IMR-90 (cell line): Measurements from ENCODE around the gene SMARCAD1. TPM values are rescaled to one million over a fixed set of nuclear protein-coding genes. Genes with fewer than 3 reads are reported as not detected.

Experiments
- ATAC-seq: fragments of 200-7000 bp; cut with Tn5 transposase; 2 replicates; pipeline ENCODE4 v1.9.1; 2020; ENCODE audit warnings: low read depth, mild to moderate bottlenecking, moderate library complexity
- BruUV-seq: library from RNA; stranded (reverse); fragments of 400-500 nt; replicated peaks from 2 replicates; lab custom pipeline; 2021; lab: Mats Ljungman, UMichigan
- CTCF ChIA-PET: fragments of 300-600 bp; formaldehyde crosslinking; extraction: SDS; loops from one replicate; lab custom pipeline; 2021; ENCODE audit warnings: antibody characterized with exemption; lab: Yijun Ruan, JAX
- POLR2A ChIA-PET: fragments of 300-600 bp; sonication (Branson Sonifier 250); formaldehyde crosslinking; loops from one replicate; lab custom pipeline; 2022; ENCODE audit warnings: antibody characterized with exemption; ENCODE audit not compliant: unreplicated experiment; lab: Charles Lee
- DNase-seq: peaks from one replicate; pipeline ENCODE4 v3.0.0; 2013
- H2AFZ ChIP-seq: replicated peaks from 2 replicates; pipeline ENCODE3; 2013; ENCODE audit warnings: low read length, mild to moderate bottlenecking; ENCODE audit not compliant: poor library complexity
- H2AK5ac ChIP-seq: 2 replicates; pipeline ENCODE4 v1.6.1; 2013; ENCODE audit warnings: low read depth, low read length, inconsistent platforms
- H2AK9ac ChIP-seq: replicated peaks from 2 replicates; pipeline ENCODE3; 2013; ENCODE audit warnings: mild to moderate bottlenecking, low read depth, low read length, moderate library complexity; ENCODE audit not compliant: poor library complexity
- H2BK120ac ChIP-seq: 2 replicates; pipeline ENCODE4 v1.6.1; 2013; ENCODE audit warnings: low read depth, low read length, inconsistent platforms
- H2BK15ac ChIP-seq: 3 replicates; pipeline ENCODE4 v1.6.1; 2013; ENCODE audit warnings: low read depth, low read length, inconsistent platforms
- H2BK20ac ChIP-seq: 2 replicates; pipeline ENCODE4 v1.6.1; 2013; ENCODE audit warnings: low read depth, mild to moderate bottlenecking, inconsistent platforms, low read length, moderate library complexity
- H2BK5ac ChIP-seq: 2 replicates; pipeline ENCODE4 v1.6.1; 2013; ENCODE audit warnings: mild to moderate bottlenecking, low read depth, low read length, inconsistent platforms; ENCODE audit not compliant: poor library complexity, severe bottlenecking
- H3K14ac ChIP-seq: replicated peaks from 2 replicates; pipeline ENCODE4 v1.6.1; 2013; ENCODE audit warnings: low read depth, low read length, inconsistent platforms
- H3K18ac ChIP-seq: 2 replicates; pipeline ENCODE4 v1.6.1; 2013; ENCODE audit warnings: low read depth, low read length, control low read depth
- H3K23ac ChIP-seq: 2 replicates; pipeline ENCODE4 v1.6.1; 2013; ENCODE audit warnings: low read depth, low read length, inconsistent platforms
- H3K27ac ChIP-seq: 2 replicates; pipeline ENCODE4 v1.5.1; 2013; ENCODE audit warnings: mild to moderate bottlenecking, control low read depth, low read length; ENCODE audit not compliant: insufficient read depth
- H3K27me3 ChIP-seq: 2 replicates; pipeline ENCODE4 v1.6.1; 2013; ENCODE audit warnings: low read length; ENCODE audit not compliant: control insufficient read depth, insufficient read depth
- H3K36me3 ChIP-seq: 2 replicates; pipeline ENCODE4 v1.6.1; 2013; ENCODE audit warnings: low read length, mixed read lengths; ENCODE audit not compliant: control insufficient read depth, insufficient read depth
- H3K4ac ChIP-seq: 2 replicates; pipeline ENCODE4 v1.6.1; 2013; ENCODE audit warnings: low read depth, low read length, inconsistent platforms
- H3K4me1 ChIP-seq: 2 replicates; pipeline ENCODE4 v1.6.1; 2013; ENCODE audit warnings: low read length, mixed read lengths; ENCODE audit not compliant: control insufficient read depth, insufficient read depth
- H3K4me2 ChIP-seq: 2 replicates; pipeline ENCODE4 v1.6.1; 2013; ENCODE audit warnings: low read depth, mild to moderate bottlenecking, control low read depth, low read length, moderate library complexity
- H3K4me3 ChIP-seq: 2 replicates; pipeline ENCODE4 v1.5.1; 2013; ENCODE audit warnings: low read depth, mild to moderate bottlenecking, control low read depth, low read length, moderate library complexity; ENCODE audit not compliant: insufficient read depth
- H3K56ac ChIP-seq: 2 replicates; pipeline ENCODE4 v1.6.1; 2013; ENCODE audit warnings: low read length, inconsistent platforms; ENCODE audit not compliant: insufficient read depth; ENCODE audit errors: extremely low read depth
- H3K79me1 ChIP-seq, 2 experiments: 2 replicates each; pipeline ENCODE4 v1.6.1; 2013; ENCODE audit warnings: low read length in 2 of 2, inconsistent platforms in 1 of 2, low read depth in 1 of 2
- H3K9ac ChIP-seq: 2 replicates; pipeline ENCODE4 v1.6.1; 2013; ENCODE audit warnings: low read depth, low read length, control low read depth
- H3K9me1 ChIP-seq: 2 replicates; pipeline ENCODE4 v1.6.1; 2013; ENCODE audit warnings: low read length, inconsistent platforms; ENCODE audit not compliant: insufficient read depth
- H3K9me3 ChIP-seq: 2 replicates; pipeline ENCODE4 v1.6.1; 2013; ENCODE audit warnings: low read length; ENCODE audit not compliant: control insufficient read depth, insufficient read depth
- H4K20me1 ChIP-seq: 2 replicates; pipeline ENCODE4 v1.6.1; 2013; ENCODE audit warnings: low read length, inconsistent platforms; ENCODE audit not compliant: insufficient read depth
- H4K5ac ChIP-seq: 2 replicates; pipeline ENCODE4 v1.6.1; 2013; ENCODE audit warnings: mild to moderate bottlenecking, low read depth, low read length, control low read depth
- H4K8ac ChIP-seq, 2 experiments: 2 replicates each; pipeline ENCODE4 v1.6.1; 2013; ENCODE audit warnings: low read depth in 2 of 2, low read length in 2 of 2, control low read depth in 1 of 2, inconsistent platforms in 1 of 2
- H4K91ac ChIP-seq: 2 replicates; pipeline ENCODE4 v1.6.1; 2013; ENCODE audit warnings: low read depth, low read length, inconsistent platforms; ENCODE audit not compliant: insufficient read depth
- CEBPB ChIP-seq: IDR thresholded peaks from 2 replicates; pipeline ENCODE4 v1.6.1; 2012; ENCODE audit warnings: low read depth, low read length, improper control_type of control experiment
- CHD1 ChIP-seq: IDR thresholded peaks from 2 replicates; pipeline ENCODE4 v1.6.1; 2012; ENCODE audit warnings: low read depth, low read length, improper control_type of control experiment
- FOS ChIP-seq: fragments of 150-350 bp; IDR thresholded peaks from 2 replicates; pipeline ENCODE4 v1.6.1; 2016; ENCODE audit warnings: low read depth, low read length
- MAFK ChIP-seq: IDR thresholded peaks from 2 replicates; pipeline ENCODE4 v1.6.1; 2012; ENCODE audit warnings: low read depth, low read length, improper control_type of control experiment
- MAZ ChIP-seq: IDR thresholded peaks from 2 replicates; pipeline ENCODE4 v1.6.1; 2012; ENCODE audit warnings: low read depth, mild to moderate bottlenecking, low read length, improper control_type of control experiment, moderate library complexity, borderline replicate concordance
- MXI1 ChIP-seq: IDR thresholded peaks from 2 replicates; pipeline ENCODE4 v1.6.1; 2012; ENCODE audit warnings: low read depth, mild to moderate bottlenecking, low read length, moderate library complexity, borderline replicate concordance
- NFE2L2 ChIP-seq: fragments of 150-350 bp; IDR thresholded peaks from 2 replicates; pipeline ENCODE4 v1.6.1; 2016; ENCODE audit warnings: low read depth, mild to moderate bottlenecking, low read length
- POLR2A ChIP-seq: IDR thresholded peaks from 2 replicates; pipeline ENCODE4 v1.6.1; 2012; ENCODE audit warnings: mild to moderate bottlenecking, low read depth, low read length
- RAD21 ChIP-seq: IDR thresholded peaks from 2 replicates; pipeline ENCODE4 v1.6.1; 2012; ENCODE audit warnings: low read length, improper control_type of control experiment
- RCOR1 ChIP-seq: IDR thresholded peaks from 2 replicates; pipeline ENCODE4 v1.6.1; 2012; ENCODE audit warnings: mild to moderate bottlenecking, low read length, improper control_type of control experiment; ENCODE audit not compliant: insufficient replicate concordance
- RFX5 ChIP-seq: IDR thresholded peaks from 2 replicates; pipeline ENCODE4 v1.8.0; 2012; ENCODE audit warnings: low read depth, mild to moderate bottlenecking, low read length, moderate library complexity
- SMC3 ChIP-seq: fragments of 150-350 bp; IDR thresholded peaks from 2 replicates; pipeline ENCODE4 v1.6.1; 2016; ENCODE audit warnings: low read depth, mild to moderate bottlenecking, antibody characterized with exemption, low read length, moderate library complexity
- WGBS, 2 experiments: methylation state at CpG; one replicate each; pipeline versions ENCODE4 v1.1.5 to v1.1.7; 2013; ENCODE audit warnings: missing lambda C conversion rate in 2 of 2; ENCODE audit not compliant: insufficient read length in 1 of 2; ENCODE audit errors: extremely low coverage in 2 of 2; 5-methylcytosine and 5-hydroxymethylcytosine counted together
- dilution Hi-C: fragments of 300-500 bp; cut with HindIII; formaldehyde crosslinking; loops from one replicate; pipeline ENCODE4 v1.14.3; 2018; ENCODE audit warnings: low sequenced_read_pairs; ENCODE audit not compliant: unreplicated experiment
- in situ Hi-C: fragments of 300-500 bp; cut with MboI; formaldehyde crosslinking; loops from 3 replicates; pipeline ENCODE4 v1.14.3; 2019; ENCODE audit warnings: low sequenced_read_pairs, inconsistent platforms, mixed read lengths
- intact Hi-C: fragments of 100-400 bp; cut with micrococcal nuclease; formaldehyde crosslinking; loops from 2 replicates; pipeline ENCODE4 v1.10.0; 2022
- polyA plus RNA-seq, 3 experiments: library from polyadenylated mRNA; depleted of rRNA; stranded (reverse); fragments of >200 nt; gene quantifications; 2 replicates each; pipeline ENCODE4 v1.2.3, GENCODE V29; 2012; ENCODE audit warnings: low replicate concordance in 1 of 3
- total RNA-seq: library from RNA; depleted of rRNA; stranded (reverse); fragments of >200 nt; gene quantifications from 2 replicates; pipeline ENCODE4 v1.2.3, GENCODE V29; 2012
- TF ChIP-seq, protein P1 (sequence below): fragments of 150-350 bp; IDR thresholded peaks from 2 replicates; pipeline ENCODE4 v1.6.1; 2017; ENCODE audit warnings: mild to moderate bottlenecking, antibody characterized with exemption, low read length, low read depth

The SMARCAD1 gene
- total and polyA plus RNA-seq, 2 of the 4 experiments (the other 2 are of a cell fraction): 12.3 to 35.3 TPM

DNA sequence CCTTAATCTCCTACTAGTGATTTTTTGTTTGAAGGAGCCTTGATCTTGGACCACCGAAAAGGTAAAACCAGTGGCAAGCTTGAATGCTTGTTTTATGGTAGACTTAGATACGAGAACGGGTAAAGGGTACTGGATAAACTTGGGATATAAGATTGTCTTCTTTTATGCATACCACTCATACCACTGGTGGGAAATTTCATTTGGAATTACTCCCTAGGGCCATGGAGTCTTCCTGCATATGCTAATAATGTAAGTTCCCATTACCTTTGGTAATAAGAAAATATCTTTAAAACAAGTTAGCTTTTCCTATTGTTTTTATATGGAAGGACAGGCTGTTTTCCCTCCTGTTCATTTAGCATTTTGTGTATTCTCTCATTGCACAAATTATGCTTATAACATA, 11.7 kb downstream of the SMARCAD1 start:
- WGBS, 2 experiments: no CpG with 5 or more reads among the region's 3 CpGs
- intact Hi-C loops: no loop called here
- no peak for ATAC-seq

More for the DNA sequence above, 11.7 kb downstream of the SMARCAD1 start:
- no peaks in the 10 kb centered on the region for H3K4me1 ChIP-seq
- H3K18ac ChIP-seq: no peak overlapping the region
- H3K56ac ChIP-seq: no peak overlapping the region
- DNase-seq: no peak
- H3K27ac ChIP-seq: no peak overlapping the region
- H3K23ac ChIP-seq: no peak overlapping the region
- H4K8ac ChIP-seq: no peak overlapping the region
- no peak overlapping the region for H3K9ac ChIP-seq
- no peak overlapping the region for H3K14ac ChIP-seq
- H2AK5ac ChIP-seq: no peak overlapping the region
- in situ Hi-C loops: no loop called here
- H2AFZ ChIP-seq: no peak overlapping the region
- H3K4ac ChIP-seq: no peak overlapping the region
- H3K9me1 ChIP-seq: peaks cover 2% of the 10 kb centered on the region; the same call in 1 of the 2 replicates
- no peak overlapping the region for H4K5ac ChIP-seq
- no peak overlapping the region for H4K91ac ChIP-seq
- BruUV-seq: no TSS peak
- H3K9me3 ChIP-seq: no peaks in the 10 kb centered on the region
- no peak overlapping the region for H2BK120ac ChIP-seq
- no peak overlapping the region for H2BK5ac ChIP-seq
- peaks cover 18% of the 10 kb centered on the region for H3K36me3 ChIP-seq
- POLR2A ChIA-PET: no interaction called here
- no peak overlapping the region for H2AK9ac ChIP-seq
- H3K4me3 ChIP-seq: no peak overlapping the region
- TF ChIP-seq NFE2L2 (no peak), CHD1 (no peak), RAD21 (no peak), RCOR1 (no peak), MAFK (no peak), CEBPB (no peak), SMC3 (no peak), MAZ (no peak), MXI1 (no peak), FOS (no peak), POLR2A (no peak), RFX5 (no peak)
- TF ChIP-seq, protein P1, sequence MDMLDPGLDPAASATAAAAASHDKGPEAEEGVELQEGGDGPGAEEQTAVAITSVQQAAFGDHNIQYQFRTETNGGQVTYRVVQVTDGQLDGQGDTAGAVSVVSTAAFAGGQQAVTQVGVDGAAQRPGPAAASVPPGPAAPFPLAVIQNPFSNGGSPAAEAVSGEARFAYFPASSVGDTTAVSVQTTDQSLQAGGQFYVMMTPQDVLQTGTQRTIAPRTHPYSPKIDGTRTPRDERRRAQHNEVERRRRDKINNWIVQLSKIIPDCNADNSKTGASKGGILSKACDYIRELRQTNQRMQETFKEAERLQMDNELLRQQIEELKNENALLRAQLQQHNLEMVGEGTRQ: no peak
- H3K27me3 ChIP-seq: no peaks in the 10 kb centered on the region
- H2BK15ac ChIP-seq: no peak overlapping the region
- no peaks in the 10 kb centered on the region for H4K20me1 ChIP-seq
- H2BK20ac ChIP-seq: no peak overlapping the region
- dilution Hi-C loops: no loop called here
- CTCF ChIA-PET: no interaction called here
- peaks cover 14 to 21% of the 10 kb centered on the region in 2 experiments for H3K79me1 ChIP-seq
- H3K4me2 ChIP-seq: no peak overlapping the region
